ENCODE results near the gene KRAS.

Gene KRAS

GRCh38 chr12:25250744-25251730 is at the start of gene KRAS:
Gene KRAS, minus strand, starts transcription at chr12:25250929.
- DNase-seq (ENCODE audit: low read depth in 3 of 3) = peak; percentile 76 to 88 (median 80)

- DNase-seq (ENCODE audit: low read depth in 3 of 3) = no peak
Observed at GRCh38 chr12:25296381-25296780, 45.7 kb upstream of the KRAS start.

GRCh38 chr12:25295361-25295760 is 44.6 kb upstream of the KRAS start:
- no peak for DNase-seq (ENCODE audit: low read depth in 3 of 3)

- DNase-seq (ENCODE audit: low read depth in 3 of 3) = no peak
Observed at GRCh38 chr12:25293653-25294052, 42.9 kb upstream of the KRAS start.

DNA sequence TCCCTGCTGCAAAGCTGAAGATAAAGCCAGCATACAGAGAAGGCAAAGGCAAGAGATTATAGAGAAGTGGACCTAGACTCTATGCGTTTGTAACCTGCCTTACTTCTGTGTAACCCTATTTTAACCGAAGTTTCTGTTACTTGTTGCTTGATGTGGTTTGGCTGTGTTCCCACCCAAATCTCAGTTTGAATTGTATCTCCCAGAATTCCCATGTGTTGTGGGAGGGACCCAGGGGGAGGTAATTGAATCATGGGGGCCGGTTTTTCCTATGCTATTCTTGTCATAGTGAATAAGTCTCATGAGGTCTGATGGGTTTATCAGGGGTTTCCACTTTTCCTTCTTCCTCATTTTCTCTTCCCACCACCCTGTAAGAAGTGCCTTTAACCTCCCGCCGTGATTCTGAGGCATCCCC is 42.1 kb upstream of the KRAS start:
- DNase-seq (ENCODE audit: low read depth in 3 of 3) = peak in 1 of 3 experiments; percentile 11

DNA sequence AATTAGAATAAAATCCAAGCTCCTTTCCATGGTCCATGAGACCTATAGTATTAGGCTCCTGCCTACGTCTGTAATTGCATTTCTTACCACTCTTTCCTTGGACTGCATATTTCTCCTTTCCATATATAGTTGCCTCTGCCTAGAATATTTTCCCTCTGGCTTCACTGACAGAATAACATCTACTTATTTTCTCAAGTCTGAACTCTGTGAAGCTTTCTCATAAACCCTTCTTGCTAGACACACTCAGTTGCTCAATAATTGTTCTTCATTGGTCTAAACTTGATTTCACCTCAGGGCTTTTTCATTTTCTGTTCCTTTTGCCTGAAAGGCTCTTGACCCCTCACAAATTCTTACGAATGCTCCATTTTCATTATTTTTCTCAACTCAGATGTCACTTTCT is 36.9 kb upstream of the KRAS start:
- DNase-seq (ENCODE audit: low read depth in 3 of 3) = no peak

GRCh38 chr12:25286837-25287236 is 36.1 kb upstream of the KRAS start:
- no peak for DNase-seq (ENCODE audit: low read depth in 3 of 3)

DNA sequence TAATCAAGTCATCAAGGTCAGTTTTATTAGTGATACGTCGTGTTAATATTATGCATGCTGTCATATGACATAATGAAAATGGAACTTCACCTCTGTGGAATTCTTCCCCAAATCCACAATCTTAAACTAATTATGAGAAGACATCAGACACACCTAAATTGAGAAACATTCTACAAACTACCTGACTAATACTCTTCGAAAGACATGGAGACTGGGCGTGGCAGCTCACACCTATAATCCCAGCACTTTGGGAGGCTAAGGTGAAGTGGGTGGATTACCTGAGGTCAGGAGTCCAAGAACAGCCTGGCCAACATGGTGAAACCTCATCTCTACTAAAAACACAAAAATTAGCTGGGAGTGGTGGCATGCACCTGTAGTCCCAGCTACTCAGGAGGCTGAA is 33.3 kb upstream of the KRAS start:
- no peak for DNase-seq (ENCODE audit: low read depth in 3 of 3)

GRCh38 chr12:25283006-25283405 is 32.3 kb upstream of the KRAS start:
- no peak for DNase-seq (ENCODE audit: low read depth in 3 of 3)

DNA sequence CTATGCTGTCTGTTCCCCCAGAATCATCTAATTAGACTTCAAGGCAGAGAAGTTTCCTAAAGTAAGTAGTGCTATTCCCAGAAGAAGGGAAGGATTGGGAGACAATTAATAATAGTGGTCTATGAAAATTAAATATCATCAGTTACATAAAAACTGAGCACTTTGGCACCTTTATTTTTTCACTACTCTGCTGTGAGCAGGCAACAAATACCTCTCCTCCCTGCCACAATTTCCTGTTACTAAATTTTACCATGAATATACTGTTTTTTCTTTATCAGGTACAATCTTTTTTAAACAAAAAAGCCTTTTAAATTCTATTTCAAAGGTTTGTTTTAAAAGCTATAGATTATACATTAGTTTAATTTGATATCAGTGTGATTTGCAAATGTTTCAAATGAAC is 29.4 kb upstream of the KRAS start:
- DNase-seq (ENCODE audit: low read depth in 3 of 3) = no peak

- no peak for DNase-seq (ENCODE audit: low read depth in 3 of 3)
Observed at GRCh38 chr12:25278269-25278668, 27.5 kb upstream of the KRAS start.

DNA sequence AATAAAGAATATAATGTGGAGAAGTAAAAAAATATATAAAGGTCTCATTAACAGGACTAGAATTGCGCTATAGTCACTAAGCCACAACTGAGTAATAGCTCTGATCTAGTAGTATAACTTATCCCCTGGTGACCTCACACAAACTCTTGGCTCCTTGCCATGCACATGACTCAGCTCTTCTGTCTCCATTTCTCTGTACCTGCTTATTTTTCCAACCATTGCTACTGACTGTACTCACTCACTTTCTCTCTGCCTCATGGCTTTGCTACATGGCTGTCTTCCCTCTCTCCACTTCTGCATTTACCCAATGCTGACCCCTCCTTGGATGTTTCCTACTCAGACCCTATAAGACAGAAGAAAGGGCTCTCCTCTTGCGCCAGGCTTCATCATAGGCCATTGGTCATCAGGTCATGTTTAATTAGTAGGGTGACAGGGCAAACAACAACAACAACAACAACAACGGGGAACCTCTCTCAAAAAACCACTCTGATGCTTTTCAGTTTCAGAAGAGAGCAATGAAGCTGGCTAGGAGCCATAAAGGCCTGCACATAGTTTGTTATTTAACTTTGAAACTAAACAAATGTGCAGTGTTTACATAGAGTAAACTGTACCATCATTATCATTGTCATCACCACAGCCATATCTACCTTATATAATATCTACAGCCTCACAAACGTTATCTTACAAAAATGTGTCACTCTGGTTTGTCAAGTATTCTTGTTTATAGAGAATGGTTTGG is 25.6 kb upstream of the KRAS start:
- DNase-seq (ENCODE audit: low read depth in 3 of 3) = peak; percentile 38 to 78 (median 58)

- DNase-seq (ENCODE audit: low read depth in 3 of 3) = no peak
Observed at GRCh38 chr12:25271486-25272098, 20.9 kb upstream of the KRAS start.

DNA sequence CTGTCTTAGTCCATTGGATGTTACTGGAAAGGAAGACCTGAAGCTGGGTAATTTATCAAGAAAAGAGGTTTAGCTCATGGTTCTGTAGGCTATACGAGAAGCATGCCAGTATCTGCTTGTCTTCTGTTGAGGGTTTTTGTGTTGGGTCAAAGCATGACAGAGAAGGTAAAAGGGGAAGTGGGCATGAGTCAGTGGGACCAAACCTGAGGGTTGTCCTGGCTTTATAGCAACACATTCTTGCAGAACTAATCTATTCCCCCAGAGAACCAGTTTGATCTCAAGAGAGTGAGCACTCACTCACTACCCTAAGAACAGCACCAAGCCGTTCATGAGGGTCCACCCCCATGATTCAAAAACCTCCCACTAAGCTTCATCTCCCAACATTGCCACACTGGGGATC is 19.0 kb upstream of the KRAS start:
- DNase-seq (ENCODE audit: low read depth in 3 of 3) = no peak

DNA sequence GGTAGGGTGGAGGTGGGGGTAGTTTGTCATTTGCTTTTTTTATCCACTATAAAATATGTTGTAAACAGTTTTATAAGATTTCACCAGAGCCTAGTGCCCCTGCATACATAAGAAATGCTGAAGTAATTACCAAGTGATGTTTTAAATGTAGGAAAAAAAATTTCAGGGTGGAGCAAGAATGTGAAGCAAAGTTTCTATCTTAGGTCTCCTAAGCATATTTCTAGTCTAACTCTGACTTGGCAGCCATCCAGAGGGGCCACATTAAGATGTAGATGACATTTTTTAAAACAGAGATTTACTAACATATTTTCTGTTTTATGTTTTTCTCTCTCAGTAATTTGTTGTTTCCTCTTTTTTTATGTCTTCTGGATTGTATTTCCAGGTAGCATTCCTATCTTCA is 15.8 kb upstream of the KRAS start:
- DNase-seq (ENCODE audit: low read depth in 3 of 3) = no peak

DNA sequence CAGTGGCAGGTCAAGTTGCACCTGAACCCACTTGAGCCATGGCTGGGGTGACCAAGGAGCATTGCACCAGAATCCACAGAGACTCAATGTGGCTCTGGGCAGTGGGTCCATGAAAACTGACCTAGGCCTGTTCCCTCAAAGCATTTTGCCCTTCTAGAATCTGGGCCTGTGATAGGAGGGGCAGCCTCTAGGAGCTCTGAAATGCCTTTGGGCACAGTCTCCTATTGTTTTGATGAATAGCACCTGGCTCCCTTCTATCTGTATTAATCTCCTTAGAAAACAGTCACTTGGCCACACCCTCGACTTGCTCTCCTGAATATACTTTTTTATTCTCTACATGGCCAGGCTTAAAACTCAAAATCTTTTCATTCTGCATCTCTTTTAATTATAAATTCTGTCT is 14.1 kb upstream of the KRAS start:
- DNase-seq (ENCODE audit: low read depth in 3 of 3) = no peak

- DNase-seq (ENCODE audit: low read depth in 3 of 3) = no peak
Observed at GRCh38 chr12:25264114-25264513, 13.4 kb upstream of the KRAS start.

DNA sequence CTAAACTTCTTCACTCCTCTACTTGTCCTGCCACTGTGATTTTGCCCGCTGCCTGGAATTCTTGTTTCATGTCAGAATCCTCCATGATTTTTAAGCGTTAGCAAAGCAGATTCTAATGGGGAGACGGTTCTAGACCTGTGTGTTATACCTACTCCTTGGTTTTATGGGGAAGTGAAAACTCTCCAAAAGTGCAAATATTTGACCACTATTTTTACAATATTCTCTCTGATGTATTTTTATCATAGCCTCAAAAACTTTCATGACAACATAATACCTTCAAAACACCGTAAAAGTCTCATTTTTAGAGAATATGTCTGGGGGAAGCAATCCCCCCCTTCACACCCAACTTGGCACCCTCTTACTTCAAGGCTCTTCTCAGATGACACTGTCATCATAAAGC is 12.9 kb upstream of the KRAS start:
- no peak for DNase-seq (ENCODE audit: low read depth in 3 of 3)

- no peak for DNase-seq (ENCODE audit: low read depth in 3 of 3)
Observed at GRCh38 chr12:25262389-25263074, 11.8 kb upstream of the KRAS start.

DNA sequence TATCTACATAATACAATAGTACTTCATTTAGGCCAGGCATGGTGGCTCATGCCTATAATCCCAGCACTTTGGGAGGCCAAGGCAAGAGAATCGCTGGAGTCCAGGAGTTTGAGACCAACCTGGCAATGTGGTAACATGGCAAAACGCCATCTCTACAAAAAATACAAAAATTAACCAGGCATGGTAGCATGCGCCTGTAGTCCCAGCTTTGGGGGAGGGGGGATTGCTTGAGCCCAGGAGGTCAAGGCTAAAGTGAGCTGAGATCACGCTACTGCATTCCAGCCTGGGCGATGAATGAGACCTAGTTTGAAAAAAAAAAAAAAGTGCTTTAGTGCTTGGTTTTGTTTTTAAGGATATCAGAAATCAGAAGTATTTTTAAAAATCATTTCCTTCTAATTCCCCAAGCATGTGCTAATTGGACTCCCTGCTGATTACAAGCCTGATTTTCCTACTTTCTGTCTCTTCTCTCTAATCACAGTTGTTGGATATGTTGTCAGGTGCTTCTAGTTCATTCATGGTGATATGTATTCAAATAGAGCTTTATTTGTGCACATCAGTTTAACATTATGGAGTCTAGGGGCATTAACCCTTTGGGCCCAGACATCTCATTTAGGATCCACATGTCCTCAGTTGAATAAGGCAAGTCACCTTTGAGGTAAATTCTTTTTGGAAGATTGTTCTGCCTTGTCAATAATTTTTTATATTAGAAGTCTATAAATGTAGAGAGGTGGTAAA is 7.0 kb upstream of the KRAS start:
- DNase-seq (ENCODE audit: low read depth in 3 of 3) = no peak

DNA sequence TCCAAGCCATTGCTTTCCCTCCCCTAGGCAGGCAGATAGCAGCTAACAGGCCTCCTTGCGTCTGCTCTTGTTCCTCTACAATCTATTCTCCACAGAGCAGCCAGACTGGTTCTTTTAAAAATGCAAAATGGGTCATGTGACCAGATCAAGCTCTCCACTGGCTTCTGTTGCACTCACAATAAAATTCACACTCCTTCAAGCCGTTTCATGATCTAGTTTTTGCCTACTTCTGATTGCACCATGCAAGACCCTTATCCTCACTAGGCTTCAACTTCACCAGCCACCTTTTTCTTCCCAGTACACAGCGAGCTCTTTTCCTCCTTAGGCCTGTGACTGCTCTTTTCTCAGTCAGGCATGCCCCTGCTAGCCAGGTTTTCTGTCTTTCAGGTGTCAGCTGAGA is 6.1 kb upstream of the KRAS start:
- no peak for DNase-seq (ENCODE audit: low read depth in 3 of 3)
